ENCODE measurements around the gene DNTTIP2. TPM values are rescaled to one million over a fixed set of nuclear protein-coding genes. Genes with fewer than 3 reads are reported as not detected.
"Not testable (repeated sequence)": the region's sequence is repeated elsewhere in the genome, so short reads cannot be mapped to it uniquely, and the experiment has no call there.

Gene DNTTIP2
- total RNA-seq, 1 donor from 2014 or later: 28.5 TPM

- no peak for DNase-seq (ENCODE audit: extremely low read depth, low read depth, low spot score)
Observed at GRCh38 chr1:93844262-93845045, 34.6 kb downstream of the DNTTIP2 start.

- DNase-seq (ENCODE audit: extremely low read depth, low read depth, low spot score): no peak
Observed at GRCh38 chr1:93842750-93843500, 36.1 kb downstream of the DNTTIP2 start.

- no peak for DNase-seq (ENCODE audit: extremely low read depth, low read depth, low spot score)
Observed at GRCh38 chr1:93841771-93842170, 37.2 kb downstream of the DNTTIP2 start.

- no peak for DNase-seq (ENCODE audit: extremely low read depth, low read depth, low spot score)
Observed at GRCh38 chr1:93840956-93841482, 38.0 kb downstream of the DNTTIP2 start.

GRCh38 chr1:93839753-93840152 lies 39.3 kb downstream of the DNTTIP2 start:
- no peak for DNase-seq (ENCODE audit: extremely low read depth, low read depth, low spot score)

GRCh38 chr1:93839307-93839706 lies 39.7 kb downstream of the DNTTIP2 start:
- DNase-seq (ENCODE audit: extremely low read depth, low read depth, low spot score): no peak

- DNase-seq (ENCODE audit: extremely low read depth, low read depth, low spot score): no peak
Observed at GRCh38 chr1:93837961-93838360, 41.0 kb downstream of the DNTTIP2 start.

- not testable (repeated sequence) for DNase-seq (ENCODE audit: extremely low read depth, low read depth, low spot score)
Observed at GRCh38 chr1:93833293-93833692, 45.7 kb downstream of the DNTTIP2 start.

GRCh38 chr1:93829061-93829460 lies 49.9 kb downstream of the DNTTIP2 start:
- DNase-seq (ENCODE audit: extremely low read depth, low read depth, low spot score): no peak

GRCh38 chr1:93828367-93828755 lies 50.6 kb downstream of the DNTTIP2 start:
- no peak for DNase-seq (ENCODE audit: extremely low read depth, low read depth, low spot score)

GRCh38 chr1:93827633-93828366 lies 51.2 kb downstream of the DNTTIP2 start:
- no peak for DNase-seq (ENCODE audit: extremely low read depth, low read depth, low spot score)

GRCh38 chr1:93827128-93827527 lies 51.9 kb downstream of the DNTTIP2 start:
- DNase-seq (ENCODE audit: extremely low read depth, low read depth, low spot score): no peak

- no peak for DNase-seq (ENCODE audit: extremely low read depth, low read depth, low spot score)
Observed at GRCh38 chr1:93824834-93825233, 54.2 kb downstream of the DNTTIP2 start.

- no peak for DNase-seq (ENCODE audit: extremely low read depth, low read depth, low spot score)
Observed at GRCh38 chr1:93822730-93823425, 56.1 kb downstream of the DNTTIP2 start.

- no peak for DNase-seq (ENCODE audit: extremely low read depth, low read depth, low spot score)
Observed at GRCh38 chr1:93821423-93822144, 57.4 kb downstream of the DNTTIP2 start.

- no peak for DNase-seq (ENCODE audit: extremely low read depth, low read depth, low spot score)
Observed at GRCh38 chr1:93820554-93821422, 58.2 kb downstream of the DNTTIP2 start.

GRCh38 chr1:93818570-93818959 lies 60.4 kb downstream of the DNTTIP2 start:
- DNase-seq (ENCODE audit: extremely low read depth, low read depth, low spot score): no peak

- no peak for DNase-seq (ENCODE audit: extremely low read depth, low read depth, low spot score)
Observed at GRCh38 chr1:93817819-93818569, 61.0 kb downstream of the DNTTIP2 start.

Measured in glomerular endothelial cell (primary cell).